GM19240 (cell line): ENCODE measurements around the gene TUT1.
"Not testable (repeated sequence)": the region's sequence is repeated elsewhere in the genome, so short reads cannot be mapped to it uniquely, and the experiment has no call there.

Experiments used
- DNase-seq: peaks from one replicate; pipeline ENCODE4 v3.0.0; 2011; ENCODE audit warnings: low spot score; ENCODE audit not compliant: insufficient read length

The TUT1 gene, protein sequence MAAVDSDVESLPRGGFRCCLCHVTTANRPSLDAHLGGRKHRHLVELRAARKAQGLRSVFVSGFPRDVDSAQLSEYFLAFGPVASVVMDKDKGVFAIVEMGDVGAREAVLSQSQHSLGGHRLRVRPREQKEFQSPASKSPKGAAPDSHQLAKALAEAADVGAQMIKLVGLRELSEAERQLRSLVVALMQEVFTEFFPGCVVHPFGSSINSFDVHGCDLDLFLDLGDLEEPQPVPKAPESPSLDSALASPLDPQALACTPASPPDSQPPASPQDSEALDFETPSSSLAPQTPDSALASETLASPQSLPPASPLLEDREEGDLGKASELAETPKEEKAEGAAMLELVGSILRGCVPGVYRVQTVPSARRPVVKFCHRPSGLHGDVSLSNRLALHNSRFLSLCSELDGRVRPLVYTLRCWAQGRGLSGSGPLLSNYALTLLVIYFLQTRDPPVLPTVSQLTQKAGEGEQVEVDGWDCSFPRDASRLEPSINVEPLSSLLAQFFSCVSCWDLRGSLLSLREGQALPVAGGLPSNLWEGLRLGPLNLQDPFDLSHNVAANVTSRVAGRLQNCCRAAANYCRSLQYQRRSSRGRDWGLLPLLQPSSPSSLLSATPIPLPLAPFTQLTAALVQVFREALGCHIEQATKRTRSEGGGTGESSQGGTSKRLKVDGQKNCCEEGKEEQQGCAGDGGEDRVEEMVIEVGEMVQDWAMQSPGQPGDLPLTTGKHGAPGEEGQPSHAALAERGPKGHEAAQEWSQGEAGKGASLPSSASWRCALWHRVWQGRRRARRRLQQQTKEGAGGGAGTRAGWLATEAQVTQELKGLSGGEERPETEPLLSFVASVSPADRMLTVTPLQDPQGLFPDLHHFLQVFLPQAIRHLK

DNA sequence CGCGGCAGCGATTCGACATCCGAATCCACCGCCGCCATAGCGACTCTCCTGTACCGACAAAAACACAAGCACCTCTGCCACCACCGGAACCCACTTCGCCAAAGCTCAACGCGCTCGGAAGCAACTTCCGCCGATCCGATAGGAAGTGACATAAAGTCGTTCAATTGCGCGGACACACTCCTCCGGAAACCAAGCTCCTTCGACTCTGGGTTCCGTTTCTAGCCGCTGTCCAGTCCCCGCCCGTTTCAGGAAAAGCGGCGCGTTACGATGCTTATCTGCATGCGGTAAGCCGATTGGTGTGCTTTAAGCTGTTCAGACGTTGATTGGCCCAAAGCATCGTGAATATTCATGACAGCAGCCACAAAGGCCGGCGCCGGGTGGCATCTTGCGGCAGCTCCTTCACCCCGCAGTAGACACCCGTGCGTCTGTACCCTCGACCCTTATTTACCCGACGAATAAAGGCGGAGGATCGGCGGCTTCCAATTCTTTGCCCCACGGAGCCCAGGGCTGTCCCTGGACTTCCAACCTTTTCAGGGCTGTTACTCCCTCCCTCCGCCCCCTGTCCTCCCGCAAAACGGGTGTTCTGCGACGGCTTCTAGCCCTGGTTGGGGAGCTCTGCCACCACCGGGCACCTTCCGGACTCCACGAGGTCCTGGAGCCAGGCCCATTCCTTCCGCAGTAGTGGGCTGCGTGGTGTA, at the start of gene TUT1:
Gene TUT1, minus strand, starts transcription at position 76 of the 698 bp plus-strand sequence. Its CDS starts 38 bp downstream, at position 38.
- DNase-seq: peak; percentile 82

GRCh38 chr11:62632492-62632891, 41.2 kb upstream of the TUT1 start:
- DNase-seq: no peak

- DNase-seq: no peak
These were observed 36.4 kb upstream of the TUT1 start for GRCh38 chr11:62627713-62628112.

DNA sequence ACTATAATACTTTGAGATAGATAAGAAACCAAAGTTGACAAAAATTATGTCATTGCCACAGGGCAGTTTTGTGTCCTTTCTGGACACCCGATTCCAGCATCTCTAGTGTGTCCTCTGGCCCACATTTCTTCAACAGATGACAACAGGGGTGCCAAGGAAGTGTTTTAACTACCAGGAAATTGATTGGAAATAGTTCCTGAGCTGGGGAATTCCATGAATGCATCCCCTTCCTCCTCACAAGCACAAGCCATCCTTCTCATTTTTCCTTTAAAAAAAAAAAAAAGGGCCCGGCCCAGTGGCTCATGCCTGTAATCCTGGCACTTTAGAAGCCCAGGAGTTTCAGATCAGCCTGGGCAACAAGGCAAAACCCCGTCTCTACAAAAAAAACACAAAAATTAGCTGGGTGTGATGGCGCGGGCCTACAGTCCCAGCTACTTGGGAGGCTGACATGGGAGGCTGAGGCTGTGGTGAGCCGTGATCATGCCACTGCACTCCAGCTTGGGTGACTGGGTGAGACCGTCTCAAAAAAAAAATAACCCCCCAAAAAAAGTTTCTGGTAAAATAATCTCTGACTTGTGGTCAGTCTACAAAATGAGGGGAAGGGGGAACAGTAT, 31.3 kb upstream of the TUT1 start:
- no peak for DNase-seq

- peak; percentile 98 for DNase-seq
These were observed 30.5 kb upstream of the TUT1 start, which contains the start of gene B3GAT3 for GRCh38 chr11:62621567-62622470. Gene B3GAT3, minus strand, starts transcription at chr11:62621986. Its CDS starts 39 bp downstream, at chr11:62621947.

- DNase-seq: no peak
These were observed 29.8 kb upstream of the TUT1 start for GRCh38 chr11:62621027-62621566.

- not testable (repeated sequence) for DNase-seq
These were observed 25.6 kb upstream of the TUT1 start for GRCh38 chr11:62616957-62617356.

- no peak for DNase-seq
These were observed 24.2 kb upstream of the TUT1 start for GRCh38 chr11:62615521-62615920.

DNA sequence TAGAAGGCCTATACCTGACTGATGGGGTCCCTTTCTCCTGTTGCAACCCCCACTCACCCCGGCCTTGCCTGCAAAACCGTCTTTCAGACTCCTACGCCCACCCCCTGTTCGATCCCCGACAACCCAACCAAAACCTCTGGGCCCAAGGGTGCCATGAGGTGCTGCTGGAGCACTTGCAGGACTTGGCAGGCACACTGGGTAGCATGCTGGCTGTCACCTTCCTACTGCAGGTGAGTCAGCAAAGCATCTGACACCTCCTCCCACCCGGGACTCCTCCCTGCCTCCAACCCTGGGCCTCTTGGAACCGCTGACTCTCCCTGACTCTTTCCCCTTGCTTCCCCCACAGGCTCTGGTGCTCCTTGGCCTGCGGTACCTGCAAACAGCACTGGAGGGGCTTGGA, 23.0 kb upstream of the TUT1 start:
- DNase-seq: no peak

DNA sequence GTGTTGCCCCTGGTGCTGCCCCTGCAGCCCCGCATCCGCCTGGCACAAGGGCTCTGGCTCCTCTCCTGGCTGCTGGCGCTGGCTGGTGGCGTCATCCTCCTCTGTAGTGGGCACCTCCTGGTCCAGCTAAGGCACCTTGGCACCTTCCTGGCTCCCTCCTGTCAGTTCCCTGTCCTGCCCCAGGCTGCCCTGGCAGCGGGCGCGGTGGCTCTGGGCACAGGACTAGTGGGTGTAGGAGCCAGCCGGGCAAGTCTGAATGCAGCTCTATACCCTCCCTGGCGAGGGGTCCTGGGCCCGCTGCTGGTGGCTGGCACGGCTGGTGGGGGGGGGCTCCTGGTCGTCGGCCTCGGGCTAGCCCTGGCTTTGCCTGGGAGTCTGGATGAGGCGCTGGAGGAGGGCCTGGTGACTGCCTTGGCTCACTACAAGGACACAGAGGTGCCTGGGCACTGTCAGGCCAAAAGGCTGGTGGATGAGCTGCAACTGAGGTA, 22.0 kb upstream of the TUT1 start:
- DNase-seq: no peak

- peak; percentile 75 for DNase-seq
These were observed 21.3 kb upstream of the TUT1 start, which contains the start of the genes EML3 and ROM1 for GRCh38 chr11:62612366-62613290. Gene EML3, minus strand, starts transcription at chr11:62612775. Its CDS starts 318 bp downstream, at chr11:62612457. Gene ROM1, plus strand, starts transcription at chr11:62613257. Its CDS starts 25 bp downstream, at chr11:62613282.

GRCh38 chr11:62611705-62612365, 20.5 kb upstream of the TUT1 start:
- peak; percentile 36 for DNase-seq

DNA sequence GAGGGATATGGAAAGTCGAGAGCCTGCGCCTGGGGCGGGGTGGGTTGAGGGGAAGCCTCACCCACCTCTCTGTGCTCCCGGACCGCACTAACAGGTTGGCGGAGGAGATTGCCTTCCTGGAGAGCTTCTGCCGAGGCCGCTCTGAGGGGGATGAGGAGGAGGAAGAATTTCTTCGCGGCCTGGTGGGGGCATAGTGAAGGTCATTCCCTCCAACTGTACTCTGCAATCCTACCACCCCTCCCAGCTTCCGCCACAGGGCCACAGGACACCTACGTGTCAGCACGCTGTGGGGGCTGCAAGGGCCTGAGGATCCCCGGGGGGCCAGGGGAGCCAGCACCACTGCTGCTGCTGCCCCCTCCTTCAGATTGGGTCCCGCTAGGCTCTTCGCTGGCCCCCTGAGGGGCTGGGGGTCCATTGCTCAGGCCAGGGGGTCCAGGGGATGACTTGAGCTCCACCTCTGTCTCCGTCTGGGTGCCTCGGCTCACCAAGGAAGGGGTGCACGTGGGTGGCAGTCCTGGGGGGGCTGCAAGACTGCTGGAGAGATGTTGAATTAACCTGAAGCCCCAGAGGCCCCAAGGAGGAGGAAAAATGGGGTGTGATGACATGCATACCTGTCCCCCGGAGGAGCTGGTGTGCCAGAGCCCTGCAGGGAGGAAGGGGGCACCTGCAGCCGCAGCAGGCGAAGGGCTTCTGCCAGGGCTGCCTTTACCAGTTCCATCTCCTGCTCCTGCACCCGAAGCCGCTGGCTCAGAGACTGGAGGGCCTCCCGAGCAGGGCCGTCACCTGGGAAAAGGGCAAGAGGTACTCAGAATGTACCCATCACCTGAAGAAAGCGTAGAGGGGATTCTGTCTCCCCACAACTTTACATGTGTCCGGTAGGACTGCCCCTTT, 19.7 kb upstream of the TUT1 start:
- no peak for DNase-seq

DNA sequence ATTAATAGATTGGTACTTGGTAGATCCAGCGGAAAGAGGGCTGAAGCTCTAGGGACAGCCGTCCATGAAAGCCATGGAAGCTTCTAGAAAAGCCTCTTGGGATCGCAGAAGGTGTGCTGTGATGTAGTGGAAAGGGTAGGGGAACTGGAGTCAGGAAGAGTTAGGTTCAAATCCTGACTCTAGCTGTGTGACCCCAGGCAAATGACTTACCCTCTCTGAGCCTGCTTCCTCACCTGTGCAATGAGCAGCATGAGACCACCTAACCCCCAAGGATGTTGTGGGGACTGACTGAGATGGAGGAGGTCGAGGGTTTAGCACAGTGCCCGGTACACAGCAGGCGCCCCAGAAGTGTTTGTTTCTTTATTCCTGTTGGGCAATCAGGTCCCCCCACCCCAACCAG, 19.1 kb upstream of the TUT1 start:
- DNase-seq: no peak

GRCh38 chr11:62608776-62609175, 17.5 kb upstream of the TUT1 start:
- no peak for DNase-seq

GRCh38 chr11:62607714-62608113, 16.4 kb upstream of the TUT1 start:
- no peak for DNase-seq

DNA sequence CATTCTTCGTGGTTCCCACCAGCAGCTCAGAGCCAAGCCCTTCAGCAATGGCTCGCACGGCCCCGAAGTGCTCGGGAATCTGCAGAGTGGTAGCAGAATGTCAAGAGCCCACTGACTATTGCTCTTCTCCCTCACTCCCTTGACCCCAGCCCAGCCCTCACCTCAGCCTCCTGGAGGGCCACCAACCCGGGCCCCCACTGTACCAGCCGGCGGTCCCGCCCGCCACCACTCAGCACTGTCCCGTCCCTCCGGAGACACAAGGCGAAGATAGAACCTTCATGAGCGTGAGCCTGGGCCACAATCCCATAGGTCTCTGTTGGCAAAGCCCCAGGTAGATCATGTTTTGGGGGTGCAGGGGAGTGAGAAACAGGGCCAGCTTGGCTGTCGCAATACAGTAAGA, 14.6 kb upstream of the TUT1 start:
- no peak for DNase-seq
